SK-N-SH treated with all-trans-retinoic acid at 6 μM for 48 hours (cell line): ENCODE results near the gene LRRC73.

Experiments
- CSDC2 ChIP-seq: fragments of 250-450 bp; sonication (Bioruptor Pico); IDR thresholded peaks from 2 replicates; pipeline ENCODE4 v1.5.0; 2020; ENCODE audit warnings: mild to moderate bottlenecking, moderate library complexity
- ISL1 ChIP-seq: fragments of 250-450 bp; sonication (Bioruptor Pico); IDR thresholded peaks from 2 replicates; pipeline ENCODE4 v2.1.2; 2022; ENCODE audit warnings: mild to moderate bottlenecking, moderate library complexity
- OSR1 ChIP-seq: fragments of 250-450 bp; sonication (Bioruptor Pico); IDR thresholded peaks from 2 replicates; pipeline ENCODE4 v1.8.0; 2022; ENCODE audit warnings: moderate library complexity, mild to moderate bottlenecking, inconsistent platforms
- TCF4 ChIP-seq: fragments of 250-450 bp; sonication (Bioruptor Pico); IDR thresholded peaks from 2 replicates; pipeline ENCODE4 v1.8.0; 2021; ENCODE audit warnings: mild to moderate bottlenecking, moderate library complexity, borderline replicate concordance
- ZFP3 ChIP-seq: fragments of 250-450 bp; sonication (Bioruptor Pico); IDR thresholded peaks from 2 replicates; pipeline ENCODE4 v1.5.0; 2020; ENCODE audit warnings: mild to moderate bottlenecking, moderate library complexity
- ZNF565 ChIP-seq: fragments of 450-650 bp; formaldehyde crosslinking; conservative IDR thresholded peaks from 2 replicates; pipeline ENCODE4 v1.5.0; 2020; ENCODE audit warnings: low read depth, mild to moderate bottlenecking, moderate library complexity
- TF ChIP-seq, protein P1 (sequence below): fragments of 250-450 bp; sonication (Bioruptor Pico); IDR thresholded peaks from 2 replicates; pipeline ENCODE4 v1.8.0; 2021; ENCODE audit warnings: low read depth, mild to moderate bottlenecking, moderate library complexity, borderline replicate concordance
- TF ChIP-seq, protein P2 (sequence below): fragments of 250-450 bp; sonication (Bioruptor Pico); IDR thresholded peaks from 2 replicates; pipeline ENCODE4 v1.8.0; 2020; ENCODE audit warnings: mild to moderate bottlenecking, moderate library complexity, borderline replicate concordance
- TF ChIP-seq, protein P3 (sequence below): fragments of 250-450 bp; sonication (Bioruptor Pico); IDR thresholded peaks from 2 replicates; pipeline ENCODE4 v1.5.1; 2021; ENCODE audit warnings: mild to moderate bottlenecking, moderate library complexity

- no peak for TF ChIP-seq TCF4 (CRISPR knock-in tag)
- TF ChIP-seq, protein P1, sequence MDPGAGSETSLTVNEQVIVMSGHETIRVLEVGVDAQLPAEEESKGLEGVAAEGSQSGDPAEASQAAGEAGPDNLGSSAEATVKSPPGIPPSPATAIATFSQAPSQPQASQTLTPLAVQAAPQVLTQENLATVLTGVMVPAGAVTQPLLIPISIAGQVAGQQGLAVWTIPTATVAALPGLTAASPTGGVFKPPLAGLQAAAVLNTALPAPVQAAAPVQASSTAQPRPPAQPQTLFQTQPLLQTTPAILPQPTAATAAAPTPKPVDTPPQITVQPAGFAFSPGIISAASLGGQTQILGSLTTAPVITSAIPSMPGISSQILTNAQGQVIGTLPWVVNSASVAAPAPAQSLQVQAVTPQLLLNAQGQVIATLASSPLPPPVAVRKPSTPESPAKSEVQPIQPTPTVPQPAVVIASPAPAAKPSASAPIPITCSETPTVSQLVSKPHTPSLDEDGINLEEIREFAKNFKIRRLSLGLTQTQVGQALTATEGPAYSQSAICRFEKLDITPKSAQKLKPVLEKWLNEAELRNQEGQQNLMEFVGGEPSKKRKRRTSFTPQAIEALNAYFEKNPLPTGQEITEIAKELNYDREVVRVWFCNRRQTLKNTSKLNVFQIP (CRISPR knock-in tag), result no peak
- no peak for TF ChIP-seq CSDC2 (CRISPR knock-in tag)
- TF ChIP-seq, protein P2, sequence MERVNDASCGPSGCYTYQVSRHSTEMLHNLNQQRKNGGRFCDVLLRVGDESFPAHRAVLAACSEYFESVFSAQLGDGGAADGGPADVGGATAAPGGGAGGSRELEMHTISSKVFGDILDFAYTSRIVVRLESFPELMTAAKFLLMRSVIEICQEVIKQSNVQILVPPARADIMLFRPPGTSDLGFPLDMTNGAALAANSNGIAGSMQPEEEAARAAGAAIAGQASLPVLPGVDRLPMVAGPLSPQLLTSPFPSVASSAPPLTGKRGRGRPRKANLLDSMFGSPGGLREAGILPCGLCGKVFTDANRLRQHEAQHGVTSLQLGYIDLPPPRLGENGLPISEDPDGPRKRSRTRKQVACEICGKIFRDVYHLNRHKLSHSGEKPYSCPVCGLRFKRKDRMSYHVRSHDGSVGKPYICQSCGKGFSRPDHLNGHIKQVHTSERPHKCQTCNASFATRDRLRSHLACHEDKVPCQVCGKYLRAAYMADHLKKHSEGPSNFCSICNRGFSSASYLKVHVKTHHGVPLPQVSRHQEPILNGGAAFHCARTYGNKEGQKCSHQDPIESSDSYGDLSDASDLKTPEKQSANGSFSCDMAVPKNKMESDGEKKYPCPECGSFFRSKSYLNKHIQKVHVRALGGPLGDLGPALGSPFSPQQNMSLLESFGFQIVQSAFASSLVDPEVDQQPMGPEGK (CRISPR knock-in tag), result no peak
- TF ChIP-seq, protein P3, sequence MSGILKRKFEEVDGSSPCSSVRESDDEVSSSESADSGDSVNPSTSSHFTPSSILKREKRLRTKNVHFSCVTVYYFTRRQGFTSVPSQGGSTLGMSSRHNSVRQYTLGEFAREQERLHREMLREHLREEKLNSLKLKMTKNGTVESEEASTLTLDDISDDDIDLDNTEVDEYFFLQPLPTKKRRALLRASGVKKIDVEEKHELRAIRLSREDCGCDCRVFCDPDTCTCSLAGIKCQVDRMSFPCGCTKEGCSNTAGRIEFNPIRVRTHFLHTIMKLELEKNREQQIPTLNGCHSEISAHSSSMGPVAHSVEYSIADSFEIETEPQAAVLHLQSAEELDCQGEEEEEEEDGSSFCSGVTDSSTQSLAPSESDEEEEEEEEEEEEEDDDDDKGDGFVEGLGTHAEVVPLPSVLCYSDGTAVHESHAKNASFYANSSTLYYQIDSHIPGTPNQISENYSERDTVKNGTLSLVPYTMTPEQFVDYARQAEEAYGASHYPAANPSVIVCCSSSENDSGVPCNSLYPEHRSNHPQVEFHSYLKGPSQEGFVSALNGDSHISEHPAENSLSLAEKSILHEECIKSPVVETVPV, result no peak
- no peak for TF ChIP-seq ZFP3
- no peak for TF ChIP-seq ISL1 (CRISPR knock-in tag)
- TF ChIP-seq OSR1 (CRISPR knock-in tag), result no peak
- TF ChIP-seq ZNF565 (CRISPR knock-in tag), result no peak
Observed at GRCh38 chr6:43544461-43544860, 34.3 kb upstream of the LRRC73 start.
